Measurements from ENCODE around the gene NEO1.

The NEO1 gene

GRCh38 chr15:73072894-73073293, 20.6 kb downstream of the NEO1 start:
- H3K36me3 ChIP-seq (replicated peaks in 1 of 2; ENCODE audit: control insufficient read depth in 2 of 2, insufficient read depth in 2 of 2, low read length in 2 of 2) = no peaks in the 10 kb centered on the region
- no peaks in the 10 kb centered on the region for H3K79me1 ChIP-seq (ENCODE audit: low read depth, low read length)
- H3K18ac ChIP-seq (ENCODE audit: low read length) = no peak overlapping the region
- H2BK5ac ChIP-seq (ENCODE audit: low read length) = no peak overlapping the region
- no peak overlapping the region for H2BK12ac ChIP-seq (ENCODE audit: low read length)
- H3K27me3 ChIP-seq (ENCODE audit: control insufficient read depth in 3 of 3, insufficient read depth in 3 of 3, low read depth in 1 of 3, low read length in 3 of 3) = no peaks in the 10 kb centered on the region
- H2AK5ac ChIP-seq (ENCODE audit: low read depth, low read length) = no peak overlapping the region
- peaks cover 0 to 2% of the 10 kb centered on the region in 2 donors for H3K4me1 ChIP-seq (ENCODE audit: control insufficient read depth in 2 of 2, insufficient read depth in 1 of 2, low read depth in 1 of 2, low read length in 2 of 2)
- H3K4me2 ChIP-seq (ENCODE audit: insufficient read depth, low read length, poor library complexity, severe bottlenecking) = no peak overlapping the region
- no peak overlapping the region for H3K4ac ChIP-seq (ENCODE audit: low read length)
- H3K9me3 ChIP-seq (replicated peaks in 1 of 2; ENCODE audit: control insufficient read depth in 2 of 2, insufficient read depth in 1 of 2, low read depth in 1 of 2, low read length in 2 of 2) = no peaks in the 10 kb centered on the region
- no peak overlapping the region for H3K14ac ChIP-seq (ENCODE audit: low read length)
- DNase-seq (ENCODE audit: low spot score) = no peak
- no peak overlapping the region for H2AFZ ChIP-seq (ENCODE audit: low read length)
- no peak overlapping the region for H4K91ac ChIP-seq (ENCODE audit: low read depth, low read length, poor library complexity)
- no peak overlapping the region for H3K4me3 ChIP-seq (ENCODE audit: low read length in 2 of 2)
- H2BK120ac ChIP-seq (ENCODE audit: low read depth, low read length) = no peak overlapping the region
- H2BK15ac ChIP-seq (ENCODE audit: low read length) = no peak overlapping the region
- no peak overlapping the region for H3K23ac ChIP-seq (ENCODE audit: low read depth, low read length, poor library complexity)
- H3K9ac ChIP-seq (ENCODE audit: low read depth, low read length, poor library complexity) = no peak overlapping the region
- H4K8ac ChIP-seq (ENCODE audit: low read depth, low read length) = no peak overlapping the region
- 100% methylated on average over 1 of the region's 3 CpGs; no CpG with 5 or more reads in 1 of the 2 donors for WGBS, 2 donors (ENCODE audit: extremely low coverage in 2 of 2, insufficient read length in 2 of 2, insufficient replicate concordance in 1 of 2)
- no peak overlapping the region for H3K27ac ChIP-seq (replicated peaks; ENCODE audit: low read length)

GRCh38 chr15:73074241-73074640, 22.0 kb downstream of the NEO1 start:
- Histone ChIP-seq H3K18ac (ENCODE audit: low read length) (no peak overlapping the region), H2BK120ac (ENCODE audit: low read depth, low read length) (no peak overlapping the region), H2AK5ac (ENCODE audit: low read depth, low read length) (no peak overlapping the region), H3K27me3 (ENCODE audit: control insufficient read depth in 3 of 3, insufficient read depth in 3 of 3, low read depth in 1 of 3, low read length in 3 of 3) (no peaks in the 10 kb centered on the region), H3K79me1 (ENCODE audit: low read depth, low read length) (no peaks in the 10 kb centered on the region), H2BK15ac (ENCODE audit: low read length) (no peak overlapping the region), H2BK5ac (ENCODE audit: low read length) (no peak overlapping the region), H3K4ac (ENCODE audit: low read length) (no peak overlapping the region), H3K27ac (replicated peaks; ENCODE audit: low read length) (no peak overlapping the region), H2AFZ (ENCODE audit: low read length) (no peak overlapping the region), H3K4me1 (ENCODE audit: control insufficient read depth in 2 of 2, insufficient read depth in 1 of 2, low read depth in 1 of 2, low read length in 2 of 2) (peaks cover 0 to 8% of the 10 kb centered on the region in 2 donors), H3K4me3 (ENCODE audit: low read length in 2 of 2) (no peak overlapping the region), H3K23ac (ENCODE audit: low read depth, low read length, poor library complexity) (no peak overlapping the region), H2BK12ac (ENCODE audit: low read length) (no peak overlapping the region), H4K8ac (ENCODE audit: low read depth, low read length) (no peak overlapping the region), H4K91ac (ENCODE audit: low read depth, low read length, poor library complexity) (no peak overlapping the region), H3K4me2 (ENCODE audit: insufficient read depth, low read length, poor library complexity, severe bottlenecking) (no peak overlapping the region), H3K36me3 (replicated peaks in 1 of 2; ENCODE audit: control insufficient read depth in 2 of 2, insufficient read depth in 2 of 2, low read length in 2 of 2) (no peaks in the 10 kb centered on the region), H3K9ac (ENCODE audit: low read depth, low read length, poor library complexity) (no peak overlapping the region), H3K9me3 (replicated peaks in 1 of 2; ENCODE audit: control insufficient read depth in 2 of 2, insufficient read depth in 1 of 2, low read depth in 1 of 2, low read length in 2 of 2) (no peaks in the 10 kb centered on the region), H3K14ac (ENCODE audit: low read length) (no peak overlapping the region)
- no peak for DNase-seq (ENCODE audit: low spot score)
- WGBS, 2 donors (ENCODE audit: extremely low coverage in 2 of 2, insufficient read length in 2 of 2, insufficient replicate concordance in 1 of 2) = no CpG with 5 or more reads among the region's 4 CpGs

GRCh38 chr15:73075160-73075859, 23.0 kb downstream of the NEO1 start:
- no peak overlapping the region for H2BK120ac ChIP-seq (ENCODE audit: low read depth, low read length)
- H3K4me1 ChIP-seq (ENCODE audit: control insufficient read depth in 2 of 2, insufficient read depth in 1 of 2, low read depth in 1 of 2, low read length in 2 of 2) = peaks cover 0 to 8% of the 10 kb centered on the region in 2 donors
- H4K91ac ChIP-seq (ENCODE audit: low read depth, low read length, poor library complexity) = no peak overlapping the region
- H3K4ac ChIP-seq (ENCODE audit: low read length) = no peak overlapping the region
- DNase-seq (ENCODE audit: low spot score) = no peak
- H3K79me1 ChIP-seq (ENCODE audit: low read depth, low read length) = no peaks in the 10 kb centered on the region
- H3K27ac ChIP-seq (replicated peaks; ENCODE audit: low read length) = no peak overlapping the region
- no peak overlapping the region for H3K4me3 ChIP-seq (ENCODE audit: low read length in 2 of 2)
- H2AFZ ChIP-seq (ENCODE audit: low read length) = no peak overlapping the region
- WGBS, 2 donors (ENCODE audit: extremely low coverage in 2 of 2, insufficient read length in 2 of 2, insufficient replicate concordance in 1 of 2) = no CpG with 5 or more reads among the region's 4 CpGs
- no peak overlapping the region for H2BK12ac ChIP-seq (ENCODE audit: low read length)
- H3K14ac ChIP-seq (ENCODE audit: low read length) = no peak overlapping the region
- H3K18ac ChIP-seq (ENCODE audit: low read length) = no peak overlapping the region
- no peak overlapping the region for H2BK5ac ChIP-seq (ENCODE audit: low read length)
- no peak overlapping the region for H4K8ac ChIP-seq (ENCODE audit: low read depth, low read length)
- no peak overlapping the region for H2AK5ac ChIP-seq (ENCODE audit: low read depth, low read length)
- H3K23ac ChIP-seq (ENCODE audit: low read depth, low read length, poor library complexity) = no peak overlapping the region
- no peak overlapping the region for H2BK15ac ChIP-seq (ENCODE audit: low read length)
- no peak overlapping the region for H3K4me2 ChIP-seq (ENCODE audit: insufficient read depth, low read length, poor library complexity, severe bottlenecking)
- no peaks in the 10 kb centered on the region for H3K9me3 ChIP-seq (replicated peaks in 1 of 2; ENCODE audit: control insufficient read depth in 2 of 2, insufficient read depth in 1 of 2, low read depth in 1 of 2, low read length in 2 of 2)
- no peaks in the 10 kb centered on the region for H3K27me3 ChIP-seq (ENCODE audit: control insufficient read depth in 3 of 3, insufficient read depth in 3 of 3, low read depth in 1 of 3, low read length in 3 of 3)
- no peak overlapping the region for H3K9ac ChIP-seq (ENCODE audit: low read depth, low read length, poor library complexity)
- H3K36me3 ChIP-seq (replicated peaks in 1 of 2; ENCODE audit: control insufficient read depth in 2 of 2, insufficient read depth in 2 of 2, low read length in 2 of 2) = no peaks in the 10 kb centered on the region

GRCh38 chr15:73078291-73078690, 26.0 kb downstream of the NEO1 start:
- Histone ChIP-seq H2AFZ (ENCODE audit: low read length) (no peak overlapping the region), H2BK120ac (ENCODE audit: low read depth, low read length) (no peak overlapping the region), H3K36me3 (replicated peaks in 1 of 2; ENCODE audit: control insufficient read depth in 2 of 2, insufficient read depth in 2 of 2, low read length in 2 of 2) (no peaks in the 10 kb centered on the region), H4K8ac (ENCODE audit: low read depth, low read length) (no peak overlapping the region), H3K4ac (ENCODE audit: low read length) (no peak overlapping the region), H2BK15ac (ENCODE audit: low read length) (no peak overlapping the region), H3K4me3 (ENCODE audit: low read length in 2 of 2) (no peak overlapping the region), H3K27me3 (ENCODE audit: control insufficient read depth in 3 of 3, insufficient read depth in 3 of 3, low read depth in 1 of 3, low read length in 3 of 3) (no peaks in the 10 kb centered on the region), H2BK12ac (ENCODE audit: low read length) (no peak overlapping the region), H3K18ac (ENCODE audit: low read length) (no peak overlapping the region), H4K91ac (ENCODE audit: low read depth, low read length, poor library complexity) (no peak overlapping the region), H3K9me3 (replicated peaks in 1 of 2; ENCODE audit: control insufficient read depth in 2 of 2, insufficient read depth in 1 of 2, low read depth in 1 of 2, low read length in 2 of 2) (no peaks in the 10 kb centered on the region), H2AK5ac (ENCODE audit: low read depth, low read length) (no peak overlapping the region), H3K4me2 (ENCODE audit: insufficient read depth, low read length, poor library complexity, severe bottlenecking) (no peak overlapping the region), H3K9ac (ENCODE audit: low read depth, low read length, poor library complexity) (no peak overlapping the region), H3K14ac (ENCODE audit: low read length) (no peak overlapping the region), H3K23ac (ENCODE audit: low read depth, low read length, poor library complexity) (no peak overlapping the region), H3K4me1 (ENCODE audit: control insufficient read depth in 2 of 2, insufficient read depth in 1 of 2, low read depth in 1 of 2, low read length in 2 of 2) (peaks cover 0 to 10% of the 10 kb centered on the region in 2 donors), H3K27ac (replicated peaks; ENCODE audit: low read length) (no peak overlapping the region), H2BK5ac (ENCODE audit: low read length) (no peak overlapping the region), H3K79me1 (ENCODE audit: low read depth, low read length) (peaks cover 3% of the 10 kb centered on the region)
- no peak for DNase-seq (ENCODE audit: low spot score)
- no CpG with 5 or more reads among the region's 4 CpGs for WGBS, 2 donors (ENCODE audit: extremely low coverage in 2 of 2, insufficient read length in 2 of 2, insufficient replicate concordance in 1 of 2)
